ENCODE data around the gene KRTAP10-1. TPM values are rescaled to one million over a fixed set of nuclear protein-coding genes. Genes with fewer than 3 reads are reported as not detected.

KRTAP10-1 gene
- total RNA-seq (2021), result not detected in 2 replicates
- long read RNA-seq, result 0 reads

GRCh38 chr21:44539991-44540666 lies at the start of gene KRTAP10-1:
TSS of gene KRTAP10-1 (minus strand) at chr21:44540195. CDS start at chr21:44540150, 45 bp downstream.
- peaks cover 0 to 3% of the 10 kb centered on the region in 2 experiments; a peak in 1 of 5 replicates for H3K9me3 Mint-ChIP-seq
- Histone ChIP-seq H2BK15ac (ENCODE audit: low read depth, low read length) (no peak within 1 kb of the TSS), H3T11ph (ENCODE audit: low read length) (no peak within 1 kb of the TSS), H3K9me3 (ENCODE audit: control insufficient read depth, low read depth, low read length) (no peaks in the 10 kb centered on the region), H4K5ac (ENCODE audit: insufficient read length, low read depth, low read length) (no peak within 1 kb of the TSS), H3K4me1 (ENCODE audit: insufficient read depth, low read length) (no peaks in the 10 kb centered on the region), H2BK5ac (ENCODE audit: insufficient read length, low read length) (no peak within 1 kb of the TSS), H3K79me1 (ENCODE audit: insufficient read depth, low read depth, low read length, poor library complexity, severe bottlenecking) (no peaks in the 10 kb centered on the region), H3K9ac (ENCODE audit: extremely low read depth, insufficient read length, low read length) (no peak within 1 kb of the TSS), H2BK20ac (ENCODE audit: low read depth, low read length, poor library complexity, severe bottlenecking) (no peak within 1 kb of the TSS), H3K27me3 (ENCODE audit: insufficient read depth, low read length) (no peaks in the 10 kb centered on the region), H3K27ac (ENCODE audit: insufficient read length, low read depth, low read length) (no peak within 1 kb of the TSS), H3K4me2 (ENCODE audit: insufficient read depth, insufficient read length, low read length) (no peak within 1 kb of the TSS), H2BK120ac (ENCODE audit: low read depth, low read length, poor library complexity, severe bottlenecking) (no peak within 1 kb of the TSS), H3K14ac (ENCODE audit: insufficient read depth, low read length) (no peak within 1 kb of the TSS; the same call in 1 of the 2 replicates), H3K18ac (ENCODE audit: insufficient read length, low read depth, low read length) (no peak within 1 kb of the TSS), H2AFZ (ENCODE audit: low read length) (no peak within 1 kb of the TSS), H3K23ac (ENCODE audit: insufficient read length, low read depth, low read length) (no peak within 1 kb of the TSS), H3K56ac (ENCODE audit: insufficient read length, low read depth, low read length) (no peak within 1 kb of the TSS), H4K8ac (replicated peaks; ENCODE audit: insufficient read length, low read depth, low read length) (no peak within 1 kb of the TSS), H3K4ac (ENCODE audit: low read depth, low read length) (no peak within 1 kb of the TSS), H3K79me2 (ENCODE audit: insufficient read depth, low read length) (no peaks in the 10 kb centered on the region), H2AK5ac (ENCODE audit: insufficient read length, low read length) (no peak within 1 kb of the TSS), H4K91ac (ENCODE audit: insufficient read length, low read depth, low read length) (no peak within 1 kb of the TSS), H2BK12ac (ENCODE audit: insufficient read length, low read depth, low read length) (no peak within 1 kb of the TSS), H4K20me1 (ENCODE audit: control insufficient read depth, insufficient read depth, insufficient read length) (no peaks in the 10 kb centered on the region), H3K23me2 (ENCODE audit: insufficient read length, low read depth, low read length, poor library complexity, severe bottlenecking) (no peaks in the 10 kb centered on the region)
- H3K36me3 Mint-ChIP-seq (ENCODE audit: insufficient read depth in 1 of 3, low read depth in 3 of 3), result no peaks in the 10 kb centered on the region
- H3K4me3 Mint-ChIP-seq, result no peak within 1 kb of the TSS
- no peaks in the 10 kb centered on the region; the same call in 1 of the 2 replicates for H3K27me3 Mint-ChIP-seq (ENCODE audit: low read depth)
- DNase-seq, result no peak
- TF ChIP-seq CTCF (conservative IDR thresholded peaks at IDR 0.05), result no peak
- no CpG with 5 or more reads among the region's 21 CpGs for WGBS (ENCODE audit: extremely low coverage, insufficient read length, low lambda C conversion rate)
- peaks cover 0 to 3% of the 10 kb centered on the region in 2 experiments; a peak in 1 of 4 replicates for H3K4me1 Mint-ChIP-seq
- peak within 1 kb of the TSS in 2 of 3 experiments; percentile 60 to 61; a peak in 2 of 7 replicates for H3K27ac Mint-ChIP-seq
